K562 (cell line): ENCODE results near the gene BRD3. TPM values are rescaled to one million over a fixed set of nuclear protein-coding genes. Genes with fewer than 3 reads are reported as not detected.

Experiments
- BRD4 ChIP-seq: fragments of 200-600 bp; sonication (generic); IDR thresholded peaks from 2 replicates; pipeline ENCODE4 v1.6.1; 2017; ENCODE audit warnings: inconsistent platforms
- CEBPG ChIP-seq, 3 experiments: fragments of 200-800 bp in 1 of 3; sonication (Bioruptor generic) in 1 of 3; sonication (generic) in 1 of 3; formaldehyde crosslinking in 1 of 3; IDR thresholded peaks in 2 of 3; conservative IDR thresholded peaks in 1 of 3; 2 replicates each; pipeline versions ENCODE4 v1.6.1 to v1.8.0; 2016 to 2022; ENCODE audit warnings: missing compliant biosample characterization in 2 of 3, missing genetic modification characterization in 2 of 3, mild to moderate bottlenecking in 1 of 3, missing genetic modification reagents in 1 of 3
- NR4A1 ChIP-seq, 2 experiments: fragments of 250-450 bp in 1 of 2; fragments of 450-650 bp in 1 of 2; sonication (Bioruptor Pico) in 1 of 2; IDR thresholded peaks; 2 replicates each; pipeline versions ENCODE4 v1.4.0 to v1.6.1; 2016 to 2020; ENCODE audit warnings: mild to moderate bottlenecking in 2 of 2, missing compliant biosample characterization in 1 of 2, missing genetic modification characterization in 1 of 2, moderate library complexity in 1 of 2
- SIRT6 ChIP-seq: IDR thresholded peaks from one replicate; pipeline ENCODE4 v1.6.1; 2012; ENCODE audit warnings: low read depth, mild to moderate bottlenecking, control low read depth, inconsistent platforms, low read length, moderate library complexity
- SMARCA5 ChIP-seq: fragments of 450-650 bp; IDR thresholded peaks from 2 replicates; pipeline ENCODE4 v1.6.1; 2016
- STAG1 ChIP-seq: sonication (generic); formaldehyde crosslinking; IDR thresholded peaks from 2 replicates; pipeline ENCODE4 v1.5.0; 2020; ENCODE audit warnings: missing genetic modification reagents, borderline replicate concordance
- TAF9B ChIP-seq: fragments of 450-650 bp; IDR thresholded peaks from 2 replicates; pipeline ENCODE4 v1.6.1; 2018; ENCODE audit warnings: mild to moderate bottlenecking; ENCODE audit not compliant: partially characterized antibody
- ZNF12 ChIP-seq: sonication (generic); formaldehyde crosslinking; IDR thresholded peaks from 2 replicates; pipeline ENCODE4 v1.4.0; 2020; ENCODE audit warnings: mild to moderate bottlenecking, missing genetic modification reagents
- ZNF551 ChIP-seq: fragments of 250-450 bp; sonication (Bioruptor Pico); IDR thresholded peaks from 2 replicates; pipeline ENCODE4 v1.5.0; 2021; ENCODE audit warnings: mild to moderate bottlenecking, moderate library complexity
- ZNF583 ChIP-seq: fragments of 250-450 bp; sonication (Bioruptor Pico); IDR thresholded peaks from 2 replicates; pipeline ENCODE4 v1.4.0; 2020
- polyA plus RNA-seq, 8 experiments: library from polyadenylated mRNA; depleted of rRNA in 4 of 8; stranded (reverse) in 5 of 8; unstranded in 3 of 8; fragments of >200 nt; fragmentation: Nextera tagmentation in 2 of 8; fragmentation: Illumina TruSeq in 1 of 8; extraction: Ambion mirVana in 2 of 8; extraction: Trizol in 1 of 8; gene quantifications; 2 replicates each; pipeline versions ENCODE4 v1.2.1 to v1.2.3, GENCODE V29; 2011 to 2014; ENCODE audit warnings: inconsistent platforms in 1 of 8, missing spikeins in 1 of 8
- total RNA-seq, 7 experiments: library from RNA; depleted of rRNA in 6 of 7; stranded (reverse); fragments of >200 nt in 6 of 7; fragmentation: Illumina TruSeq in 2 of 7; extraction: Trizol in 2 of 7; gene quantifications; 2 replicates each; pipeline versions ENCODE4 v1.2.1 to v1.2.3, GENCODE V29; 2011 to 2021; ENCODE audit warnings: low replicate concordance in 1 of 7
- TF ChIP-seq, protein P1 (sequence below), 2 experiments: fragments of 450-650 bp; IDR thresholded peaks; 2 replicates each; pipeline ENCODE4 v1.6.1; 2018; ENCODE audit warnings: mild to moderate bottlenecking in 2 of 2, low read depth in 1 of 2; ENCODE audit not compliant: partially characterized antibody in 2 of 2
- TF ChIP-seq, protein P2 (sequence below): sonication (generic); formaldehyde crosslinking; IDR thresholded peaks from 2 replicates; pipeline ENCODE4 v1.8.0; 2022; ENCODE audit warnings: mild to moderate bottlenecking, missing genetic modification reagents
- TF ChIP-seq, protein P3 (sequence below): fragments of 200-800 bp; sonication (Bioruptor generic); IDR thresholded peaks from 2 replicates; pipeline ENCODE4 v1.6.1; 2017; ENCODE audit warnings: missing genetic modification characterization, missing compliant biosample characterization
- TF ChIP-seq, protein P4 (sequence below): sonication (generic); formaldehyde crosslinking; IDR thresholded peaks from 2 replicates; pipeline ENCODE4 v1.8.0; 2022; ENCODE audit warnings: missing genetic modification reagents, mild to moderate bottlenecking, borderline replicate concordance
- TF ChIP-seq, protein P5 (sequence below): fragments of 450-650 bp; conservative IDR thresholded peaks from 2 replicates; pipeline ENCODE4 v1.6.1; 2016; ENCODE audit warnings: missing genetic modification characterization, low read depth, mild to moderate bottlenecking, missing compliant biosample characterization, moderate library complexity
- TF ChIP-seq, protein P6 (sequence below): IDR thresholded peaks from 2 replicates; pipeline ENCODE4 v1.6.1; 2012; ENCODE audit warnings: low read depth, low read length, improper control_type of control experiment, borderline replicate concordance

The BRD3 gene
- total and polyA plus RNA-seq, 9 of the 15 experiments (the other 6 are each of a cell fraction or from before 2014, with no cell fraction given) = 0.82 to 37.1 (median 4.2) TPM

DNA sequence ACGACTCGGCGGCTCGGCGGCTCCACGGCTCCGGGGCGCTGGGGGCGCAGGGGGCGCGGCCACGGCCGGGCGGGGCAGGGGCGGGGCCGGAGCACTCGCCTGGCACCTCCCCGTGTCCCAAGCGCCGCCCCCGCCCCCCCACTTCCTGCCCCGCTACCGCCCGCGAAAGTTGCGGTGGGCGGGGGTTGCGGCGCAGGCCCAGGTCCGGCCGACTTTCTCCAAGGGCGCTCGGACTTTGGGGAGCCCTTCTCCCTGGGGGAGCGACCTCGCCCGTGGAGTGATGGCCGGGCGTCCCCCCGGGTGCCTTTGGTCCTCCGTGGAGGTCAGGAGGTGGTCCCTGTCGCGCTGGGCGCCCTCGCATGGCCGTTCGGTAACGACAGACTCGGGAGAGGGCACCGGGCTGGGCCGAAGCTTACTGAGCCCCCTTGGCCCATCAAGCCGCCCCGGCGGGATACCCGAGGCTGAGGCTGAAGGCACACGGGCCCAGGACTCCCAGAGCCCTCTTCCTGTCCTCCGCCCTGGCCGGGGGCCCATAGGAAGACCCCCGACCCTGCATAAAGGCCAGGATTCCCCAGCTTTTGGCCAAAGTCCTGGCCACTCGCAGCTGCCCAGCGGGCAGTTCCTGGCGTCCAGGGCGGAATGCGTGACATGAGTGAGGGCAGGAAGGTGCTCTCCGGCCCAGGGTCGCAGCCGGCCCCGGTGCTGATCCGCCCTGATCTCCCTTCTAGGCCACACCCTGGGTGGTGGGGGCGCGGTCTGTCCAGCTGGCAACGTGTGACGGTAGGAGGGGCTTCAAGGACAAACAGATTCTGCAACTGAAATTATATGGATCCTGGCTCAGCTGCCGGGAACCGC lies 74.8 kb downstream of the BRD3 start (continued):
- TF ChIP-seq, protein P1, sequence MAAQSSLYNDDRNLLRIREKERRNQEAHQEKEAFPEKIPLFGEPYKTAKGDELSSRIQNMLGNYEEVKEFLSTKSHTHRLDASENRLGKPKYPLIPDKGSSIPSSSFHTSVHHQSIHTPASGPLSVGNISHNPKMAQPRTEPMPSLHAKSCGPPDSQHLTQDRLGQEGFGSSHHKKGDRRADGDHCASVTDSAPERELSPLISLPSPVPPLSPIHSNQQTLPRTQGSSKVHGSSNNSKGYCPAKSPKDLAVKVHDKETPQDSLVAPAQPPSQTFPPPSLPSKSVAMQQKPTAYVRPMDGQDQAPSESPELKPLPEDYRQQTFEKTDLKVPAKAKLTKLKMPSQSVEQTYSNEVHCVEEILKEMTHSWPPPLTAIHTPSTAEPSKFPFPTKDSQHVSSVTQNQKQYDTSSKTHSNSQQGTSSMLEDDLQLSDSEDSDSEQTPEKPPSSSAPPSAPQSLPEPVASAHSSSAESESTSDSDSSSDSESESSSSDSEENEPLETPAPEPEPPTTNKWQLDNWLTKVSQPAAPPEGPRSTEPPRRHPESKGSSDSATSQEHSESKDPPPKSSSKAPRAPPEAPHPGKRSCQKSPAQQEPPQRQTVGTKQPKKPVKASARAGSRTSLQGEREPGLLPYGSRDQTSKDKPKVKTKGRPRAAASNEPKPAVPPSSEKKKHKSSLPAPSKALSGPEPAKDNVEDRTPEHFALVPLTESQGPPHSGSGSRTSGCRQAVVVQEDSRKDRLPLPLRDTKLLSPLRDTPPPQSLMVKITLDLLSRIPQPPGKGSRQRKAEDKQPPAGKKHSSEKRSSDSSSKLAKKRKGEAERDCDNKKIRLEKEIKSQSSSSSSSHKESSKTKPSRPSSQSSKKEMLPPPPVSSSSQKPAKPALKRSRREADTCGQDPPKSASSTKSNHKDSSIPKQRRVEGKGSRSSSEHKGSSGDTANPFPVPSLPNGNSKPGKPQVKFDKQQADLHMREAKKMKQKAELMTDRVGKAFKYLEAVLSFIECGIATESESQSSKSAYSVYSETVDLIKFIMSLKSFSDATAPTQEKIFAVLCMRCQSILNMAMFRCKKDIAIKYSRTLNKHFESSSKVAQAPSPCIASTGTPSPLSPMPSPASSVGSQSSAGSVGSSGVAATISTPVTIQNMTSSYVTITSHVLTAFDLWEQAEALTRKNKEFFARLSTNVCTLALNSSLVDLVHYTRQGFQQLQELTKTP (IDR thresholded peaks at IDR 0.05; ENCODE audit: low read depth in 1 of 2, partially characterized antibody in 2 of 2) = no peak
- no peak for TF ChIP-seq CEBPG (CRISPR knock-in tag; IDR thresholded peaks at IDR 0.05)
- no peak for TF ChIP-seq CEBPG (tag; conservative IDR thresholded peaks at IDR 0.05 in 1 of 2, IDR thresholded peaks at IDR 0.05 in 1 of 2)
- no peak for TF ChIP-seq ZNF583 (CRISPR knock-in tag)
- TF ChIP-seq, protein P2, sequence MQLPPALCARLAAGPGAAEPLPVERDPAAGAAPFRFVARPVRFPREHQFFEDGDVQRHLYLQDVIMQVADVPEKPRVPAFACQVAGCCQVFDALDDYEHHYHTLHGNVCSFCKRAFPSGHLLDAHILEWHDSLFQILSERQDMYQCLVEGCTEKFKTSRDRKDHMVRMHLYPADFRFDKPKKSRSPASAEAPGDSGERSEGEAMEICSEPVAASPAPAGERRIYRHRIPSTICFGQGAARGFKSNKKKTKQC (CRISPR knock-in tag) = no peak
- no peak for TF ChIP-seq ZNF551 (CRISPR knock-in tag)
- no peak for TF ChIP-seq ZNF12 (CRISPR knock-in tag)
- no peak for TF ChIP-seq STAG1 (CRISPR knock-in tag)
- TF ChIP-seq TAF9B = no peak
- no peak for TF ChIP-seq SMARCA5
- TF ChIP-seq, protein P3, sequence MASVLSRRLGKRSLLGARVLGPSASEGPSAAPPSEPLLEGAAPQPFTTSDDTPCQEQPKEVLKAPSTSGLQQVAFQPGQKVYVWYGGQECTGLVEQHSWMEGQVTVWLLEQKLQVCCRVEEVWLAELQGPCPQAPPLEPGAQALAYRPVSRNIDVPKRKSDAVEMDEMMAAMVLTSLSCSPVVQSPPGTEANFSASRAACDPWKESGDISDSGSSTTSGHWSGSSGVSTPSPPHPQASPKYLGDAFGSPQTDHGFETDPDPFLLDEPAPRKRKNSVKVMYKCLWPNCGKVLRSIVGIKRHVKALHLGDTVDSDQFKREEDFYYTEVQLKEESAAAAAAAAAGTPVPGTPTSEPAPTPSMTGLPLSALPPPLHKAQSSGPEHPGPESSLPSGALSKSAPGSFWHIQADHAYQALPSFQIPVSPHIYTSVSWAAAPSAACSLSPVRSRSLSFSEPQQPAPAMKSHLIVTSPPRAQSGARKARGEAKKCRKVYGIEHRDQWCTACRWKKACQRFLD (CRISPR knock-in tag) = no peak
- no peak for TF ChIP-seq SIRT6
- TF ChIP-seq, protein P4, sequence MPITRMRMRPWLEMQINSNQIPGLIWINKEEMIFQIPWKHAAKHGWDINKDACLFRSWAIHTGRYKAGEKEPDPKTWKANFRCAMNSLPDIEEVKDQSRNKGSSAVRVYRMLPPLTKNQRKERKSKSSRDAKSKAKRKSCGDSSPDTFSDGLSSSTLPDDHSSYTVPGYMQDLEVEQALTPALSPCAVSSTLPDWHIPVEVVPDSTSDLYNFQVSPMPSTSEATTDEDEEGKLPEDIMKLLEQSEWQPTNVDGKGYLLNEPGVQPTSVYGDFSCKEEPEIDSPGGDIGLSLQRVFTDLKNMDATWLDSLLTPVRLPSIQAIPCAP = no peak
- TF ChIP-seq, protein P5, sequence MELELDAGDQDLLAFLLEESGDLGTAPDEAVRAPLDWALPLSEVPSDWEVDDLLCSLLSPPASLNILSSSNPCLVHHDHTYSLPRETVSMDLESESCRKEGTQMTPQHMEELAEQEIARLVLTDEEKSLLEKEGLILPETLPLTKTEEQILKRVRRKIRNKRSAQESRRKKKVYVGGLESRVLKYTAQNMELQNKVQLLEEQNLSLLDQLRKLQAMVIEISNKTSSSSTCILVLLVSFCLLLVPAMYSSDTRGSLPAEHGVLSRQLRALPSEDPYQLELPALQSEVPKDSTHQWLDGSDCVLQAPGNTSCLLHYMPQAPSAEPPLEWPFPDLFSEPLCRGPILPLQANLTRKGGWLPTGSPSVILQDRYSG (tag) = no peak
- TF ChIP-seq BRD4 = no peak
- TF ChIP-seq NR4A1 (CRISPR knock-in tag; IDR thresholded peaks at IDR 0.05) = no peak
- TF ChIP-seq NR4A1 (tag; IDR thresholded peaks at IDR 0.05) = no peak
- TF ChIP-seq, protein P6, sequence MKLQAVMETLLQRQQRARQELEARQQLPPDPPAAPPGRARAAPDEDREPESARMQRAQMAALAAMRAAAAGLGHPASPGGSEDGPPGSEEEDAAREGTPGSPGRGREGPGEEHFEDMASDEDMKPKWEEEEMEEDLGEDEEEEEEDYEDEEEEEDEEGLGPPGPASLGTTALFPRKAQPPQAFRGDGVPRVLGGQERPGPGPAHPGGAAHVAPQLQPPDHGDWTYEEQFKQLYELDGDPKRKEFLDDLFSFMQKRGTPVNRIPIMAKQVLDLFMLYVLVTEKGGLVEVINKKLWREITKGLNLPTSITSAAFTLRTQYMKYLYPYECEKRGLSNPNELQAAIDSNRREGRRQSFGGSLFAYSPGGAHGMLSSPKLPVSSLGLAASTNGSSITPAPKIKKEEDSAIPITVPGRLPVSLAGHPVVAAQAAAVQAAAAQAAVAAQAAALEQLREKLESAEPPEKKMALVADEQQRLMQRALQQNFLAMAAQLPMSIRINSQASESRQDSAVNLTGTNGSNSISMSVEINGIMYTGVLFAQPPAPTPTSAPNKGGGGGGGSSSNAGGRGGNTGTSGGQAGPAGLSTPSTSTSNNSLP = no peak
